Measurements from ENCODE around the gene ABHD12B. TPM values are rescaled to one million over a fixed set of nuclear protein-coding genes. Genes with fewer than 3 reads are reported as not detected.

ABHD12B gene
- total and polyA plus RNA-seq, 2 experiments from 2014 or later, result 9.0 to 52.8 TPM

GRCh38 chr14:50856660-50857059 lies 15.2 kb upstream of the ABHD12B start:
- ATAC-seq (no peak), DNase-seq (ENCODE audit: low spot score) (no peak)
- no peaks in the 10 kb centered on the region for H3K79me2 ChIP-seq (replicated peaks; ENCODE audit: insufficient read depth)
- no peak overlapping the region for H3K4me2 ChIP-seq
- peaks cover 4% of the 10 kb centered on the region for H3K27me3 Mint-ChIP-seq (ENCODE audit: insufficient read depth, low read depth, poor library complexity)
- H3K9me2 ChIP-seq (ENCODE audit: insufficient read depth), result no peaks in the 10 kb centered on the region
- TF ChIP-seq EZH2 (IDR thresholded peaks at IDR 0.05; ENCODE audit: low read depth, unreplicated experiment) (no peak), ZNF331 (CRISPR knock-in tag; IDR thresholded peaks at IDR 0.05; ENCODE audit: low read depth) (no peak), STAT1 (IDR thresholded peaks at IDR 0.05; ENCODE audit: unreplicated experiment) (no peak), ZNF114 (CRISPR knock-in tag; IDR thresholded peaks at IDR 0.05) (no peak)
- no peaks in the 10 kb centered on the region for H3F3A ChIP-seq (replicated peaks; ENCODE audit: low read depth)
- peaks cover 7% of the 10 kb centered on the region for H3K4me1 ChIP-seq (ENCODE audit: insufficient read depth)
- no peaks in the 10 kb centered on the region; the same call in 2 of the 3 replicates for H3K36me3 Mint-ChIP-seq (ENCODE audit: low read depth)
- no peaks in the 10 kb centered on the region for H3K27me3 ChIP-seq (ENCODE audit: insufficient read depth)
- H3K27ac ChIP-seq (ENCODE audit: low read depth), result no peak overlapping the region
- H4K20me1 ChIP-seq (replicated peaks; ENCODE audit: insufficient read depth), result no peaks in the 10 kb centered on the region
- peaks cover 24% of the 10 kb centered on the region for H3K4me1 Mint-ChIP-seq
- H3K36me3 ChIP-seq (ENCODE audit: insufficient read depth), result no peaks in the 10 kb centered on the region
- H3K27ac Mint-ChIP-seq, result no peak overlapping the region
- no peak overlapping the region for H3K4me3 Mint-ChIP-seq
- peak overlapping the region; percentile 18; the same call in 1 of the 2 replicates for H2AFZ ChIP-seq
- H3K9me3 Mint-ChIP-seq, result no peaks in the 10 kb centered on the region
- no peak overlapping the region for H3K4me3 ChIP-seq

GRCh38 chr14:50859296-50859624 lies 12.6 kb upstream of the ABHD12B start:
- H3K9me2 ChIP-seq (ENCODE audit: insufficient read depth), result no peaks in the 10 kb centered on the region
- H3K4me2 ChIP-seq, result 0 out of 2 replicates have a peak overlapping the region, but pooled peaks have one; percentile 59
- TF ChIP-seq ZNF331 (CRISPR knock-in tag; IDR thresholded peaks at IDR 0.05; ENCODE audit: low read depth) (no peak), EZH2 (IDR thresholded peaks at IDR 0.05; ENCODE audit: low read depth, unreplicated experiment) (no peak), NANOG (IDR thresholded peaks at IDR 0.05; ENCODE audit: borderline replicate concordance) (no peak), REST (IDR thresholded peaks at IDR 0.05; ENCODE audit: unreplicated experiment) (no peak), ETS1 (IDR thresholded peaks at IDR 0.05) (no peak), CREB1 (CRISPR knock-in tag; IDR thresholded peaks at IDR 0.05; ENCODE audit: low read depth) (no peak), STAT1 (IDR thresholded peaks at IDR 0.05; ENCODE audit: unreplicated experiment) (no peak), POLR2AphosphoS5 (IDR thresholded peaks at IDR 0.05; ENCODE audit: low read depth) (no peak), JUNB (IDR thresholded peaks at IDR 0.05; ENCODE audit: unreplicated experiment) (no peak), ZNF462 (CRISPR knock-in tag; IDR thresholded peaks at IDR 0.05) (no peak), EZH2phosphoT487 (IDR thresholded peaks at IDR 0.05; ENCODE audit: unreplicated experiment) (no peak), ZNF114 (CRISPR knock-in tag; IDR thresholded peaks at IDR 0.05) (no peak)

More at GRCh38 chr14:50859296-50859624, 12.6 kb upstream of the ABHD12B start:
- Histone ChIP-seq H3K27ac (ENCODE audit: low read depth) (no peak overlapping the region), H3K79me2 (replicated peaks; ENCODE audit: insufficient read depth) (no peaks in the 10 kb centered on the region), H3F3A (replicated peaks; ENCODE audit: low read depth) (no peaks in the 10 kb centered on the region), H3K27me3 (ENCODE audit: insufficient read depth) (no peaks in the 10 kb centered on the region), H3K36me3 (ENCODE audit: insufficient read depth) (no peaks in the 10 kb centered on the region), H2AFZ (peak overlapping the region; percentile 35), H3K4me3 (no peak overlapping the region), H3K4me1 (ENCODE audit: insufficient read depth) (peaks cover 17% of the 10 kb centered on the region), H4K20me1 (replicated peaks; ENCODE audit: insufficient read depth) (no peaks in the 10 kb centered on the region)
- ATAC-seq (no peak), DNase-seq (ENCODE audit: low spot score) (no peak)
- Mint-ChIP-seq H3K36me3 (ENCODE audit: low read depth) (no peaks in the 10 kb centered on the region; the same call in 2 of the 3 replicates), H3K27me3 (ENCODE audit: insufficient read depth, low read depth, poor library complexity) (peaks cover 4% of the 10 kb centered on the region), H3K27ac (no peak overlapping the region), H3K4me1 (peaks cover 31% of the 10 kb centered on the region), H3K9me3 (no peaks in the 10 kb centered on the region), H3K4me3 (no peak overlapping the region)

All from GM23338 (cell line).